Measurements from ENCODE around the gene TPPP3.
A peak's percentile ranks its signal among the peaks of the same experiment; 100 is the strongest.

TPPP3 gene

DNA sequence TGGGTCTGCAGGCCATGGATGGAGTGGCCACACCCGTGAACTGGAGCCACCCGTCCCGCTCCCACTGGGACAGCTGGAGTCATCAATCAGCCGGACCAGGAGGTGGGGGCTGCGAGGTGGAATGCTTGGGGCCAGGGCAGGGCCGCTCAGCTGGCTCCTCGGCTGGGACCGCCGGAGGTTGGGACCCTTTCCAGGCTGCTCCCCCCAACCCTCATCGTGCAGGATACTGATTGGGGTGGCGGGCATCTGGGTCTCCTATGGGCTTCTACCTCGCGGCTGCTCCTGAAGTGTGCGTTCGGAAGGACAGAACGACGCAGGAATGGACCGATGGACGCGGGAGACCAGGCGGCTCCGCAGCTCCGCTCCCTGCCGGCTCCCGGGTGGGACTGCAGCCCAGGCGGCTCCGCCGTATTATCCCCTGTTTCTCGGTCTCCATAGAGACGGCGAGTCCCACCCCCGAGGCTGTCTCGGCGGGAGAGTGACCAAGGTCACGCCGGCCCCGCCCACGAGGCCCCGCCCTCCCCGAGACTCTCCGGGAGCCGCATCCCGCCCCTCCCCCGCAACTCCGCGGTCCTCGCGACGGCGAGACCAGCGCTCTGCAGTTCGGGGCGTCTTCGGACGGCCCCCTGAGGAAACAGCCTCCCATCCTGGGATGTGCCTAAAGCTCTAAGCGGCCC is at the start of gene TPPP3:
TPPP3 (minus strand) TSS at position 388 of the 677 bp plus-strand sequence. CDS start 2,387 bp downstream, outside the sequence.
- DNase-seq (ENCODE audit: low spot score), result peak; percentile 90

- no peak for DNase-seq (ENCODE audit: low spot score)
Observed at GRCh38 chr16:67442581-67443255, 49.4 kb upstream of the TPPP3 start.

- DNase-seq (ENCODE audit: low spot score), result no peak
Observed at GRCh38 chr16:67441907-67442306, 48.6 kb upstream of the TPPP3 start.

- no peak for DNase-seq (ENCODE audit: low spot score)
Observed at GRCh38 chr16:67441271-67441753, 48.0 kb upstream of the TPPP3 start.

DNA sequence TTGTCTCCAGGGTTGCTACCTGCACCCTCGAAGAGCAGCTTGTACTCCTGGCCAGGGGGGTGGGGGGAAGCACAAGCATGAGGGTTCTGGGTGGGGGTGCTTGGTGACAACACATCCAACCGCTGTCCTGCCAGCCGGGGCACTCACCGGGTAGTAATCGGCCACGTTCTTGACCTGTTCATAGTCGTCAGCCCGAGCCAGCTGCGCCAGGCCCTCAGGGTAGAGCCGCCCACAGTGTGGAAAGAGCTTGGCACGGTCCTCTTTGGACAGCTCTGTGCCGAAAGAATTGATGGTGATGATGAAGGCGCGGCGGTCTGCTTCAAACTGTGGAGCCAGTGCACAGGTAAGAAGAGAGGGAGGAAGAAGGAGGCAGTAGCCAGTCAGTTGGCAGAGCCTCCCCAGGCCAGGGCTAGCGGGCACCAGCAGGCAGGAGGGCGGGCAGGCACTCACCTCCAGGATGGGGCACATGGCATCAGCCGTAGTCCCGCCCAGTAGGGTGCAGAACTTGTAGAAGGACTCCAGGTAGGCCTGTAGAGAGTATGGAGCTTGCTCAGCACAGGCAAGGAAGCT is 45.6 kb upstream of the TPPP3 start:
- DNase-seq (ENCODE audit: low spot score), result no peak

GRCh38 chr16:67438098-67438791 is 44.9 kb upstream of the TPPP3 start:
- no peak for DNase-seq (ENCODE audit: low spot score)

DNA sequence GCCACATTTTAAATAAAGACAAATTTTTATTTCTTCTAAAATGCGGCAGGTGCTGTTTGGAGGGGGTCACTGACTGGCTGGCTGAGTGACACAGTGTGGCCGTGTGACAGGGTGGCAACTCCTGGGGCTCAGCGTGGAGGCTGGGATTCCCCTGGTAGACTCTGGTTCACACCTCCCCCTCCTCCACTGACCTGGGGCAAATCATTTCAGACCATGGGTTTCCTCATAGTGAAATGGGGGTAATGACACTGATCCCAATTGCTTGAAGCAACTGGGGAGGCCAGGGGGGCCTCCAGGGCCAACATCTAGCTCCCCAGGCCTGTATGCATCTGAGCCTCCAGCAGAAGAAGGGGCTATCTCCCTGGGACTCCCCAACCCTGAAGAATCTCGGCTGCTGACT is 44.2 kb upstream of the TPPP3 start:
- no peak for DNase-seq (ENCODE audit: low spot score)

DNA sequence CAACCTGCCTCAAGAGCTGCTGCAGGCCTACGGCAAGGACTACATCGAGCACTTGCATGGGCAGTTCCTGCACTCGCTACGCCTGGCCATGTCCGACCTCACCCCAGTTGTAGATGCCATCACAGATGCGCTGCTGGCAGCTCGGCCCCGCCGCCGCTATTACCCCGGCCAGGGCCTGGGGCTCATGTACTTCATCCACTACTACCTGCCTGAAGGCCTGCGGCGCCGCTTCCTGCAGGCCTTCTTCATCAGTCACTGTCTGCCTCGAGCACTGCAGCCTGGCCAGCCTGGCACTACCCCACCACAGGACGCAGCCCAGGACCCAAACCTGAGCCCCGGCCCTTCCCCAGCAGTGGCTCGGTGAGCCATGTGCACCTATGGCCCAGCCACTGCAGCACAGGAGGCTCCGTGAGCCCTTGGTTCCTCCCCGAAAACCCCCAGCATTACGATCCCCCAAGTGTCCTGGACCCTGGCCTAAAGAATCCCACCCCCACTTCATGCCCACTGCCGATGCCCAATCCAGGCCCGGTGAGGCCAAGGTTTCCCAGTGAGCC is 43.4 kb upstream of the TPPP3 start:
- no peak for DNase-seq (ENCODE audit: low spot score)

GRCh38 chr16:67435758-67436164 is 42.5 kb upstream of the TPPP3 start:
- DNase-seq (ENCODE audit: low spot score), result no peak

GRCh38 chr16:67433131-67433719 is 39.9 kb upstream of the TPPP3 start:
- no peak for DNase-seq (ENCODE audit: low spot score)

DNA sequence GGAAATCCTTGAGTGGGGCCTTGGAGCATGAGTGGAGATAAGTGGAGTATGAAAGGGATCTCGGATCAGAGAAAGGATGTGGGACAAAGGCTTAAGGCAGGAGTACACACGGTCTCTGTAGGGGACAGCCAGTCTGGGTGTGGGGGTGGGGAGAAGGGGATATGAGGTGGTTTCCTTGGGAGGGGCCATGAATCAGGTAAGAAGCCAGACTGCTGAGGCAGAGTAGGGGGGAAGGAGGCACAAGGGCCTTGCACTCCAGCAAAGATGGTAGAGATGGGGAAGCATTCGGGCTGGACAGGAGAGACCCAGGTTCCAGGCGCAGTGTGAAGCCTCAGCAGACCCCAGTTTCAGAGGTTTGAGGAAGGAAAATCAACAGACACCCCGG is 39.2 kb upstream of the TPPP3 start:
- no peak for DNase-seq (ENCODE audit: low spot score)

DNA sequence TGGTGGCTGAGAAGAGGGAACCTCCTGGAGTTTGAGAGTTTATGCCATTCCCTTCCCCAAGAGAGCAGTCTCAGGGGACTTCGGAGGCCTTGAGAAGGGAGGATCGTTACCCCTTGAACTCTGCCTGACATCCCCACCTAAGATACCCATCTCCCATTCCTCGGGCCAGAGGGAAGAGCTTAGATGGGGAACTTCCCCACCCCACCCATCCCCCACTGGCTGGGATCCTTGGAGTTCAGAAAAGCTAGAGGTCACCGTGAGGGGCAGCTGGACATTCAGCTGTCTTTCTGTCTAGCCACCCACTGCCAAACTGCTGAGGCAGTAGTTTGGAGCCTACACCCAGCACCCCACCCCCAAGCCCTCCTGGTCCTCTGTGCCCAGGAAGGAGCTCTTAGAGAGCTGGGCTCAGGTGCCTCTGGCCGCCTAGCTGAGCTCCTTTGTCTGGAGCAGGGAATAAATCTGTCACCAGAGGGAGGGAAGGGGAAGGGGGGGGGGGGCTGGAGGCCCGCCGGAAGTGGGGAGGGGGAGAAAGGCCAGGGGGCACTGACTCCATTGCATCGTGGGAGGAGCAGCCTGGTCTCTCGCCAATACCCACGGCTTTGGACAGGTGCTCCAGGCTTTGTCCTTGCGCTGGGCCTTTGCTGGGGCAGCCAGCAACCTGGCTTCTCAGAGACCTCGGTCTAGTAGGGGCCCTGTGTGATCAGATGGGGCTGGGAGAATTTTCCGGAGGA is 38.6 kb upstream of the TPPP3 start:
- no peak for DNase-seq (ENCODE audit: low spot score)

DNA sequence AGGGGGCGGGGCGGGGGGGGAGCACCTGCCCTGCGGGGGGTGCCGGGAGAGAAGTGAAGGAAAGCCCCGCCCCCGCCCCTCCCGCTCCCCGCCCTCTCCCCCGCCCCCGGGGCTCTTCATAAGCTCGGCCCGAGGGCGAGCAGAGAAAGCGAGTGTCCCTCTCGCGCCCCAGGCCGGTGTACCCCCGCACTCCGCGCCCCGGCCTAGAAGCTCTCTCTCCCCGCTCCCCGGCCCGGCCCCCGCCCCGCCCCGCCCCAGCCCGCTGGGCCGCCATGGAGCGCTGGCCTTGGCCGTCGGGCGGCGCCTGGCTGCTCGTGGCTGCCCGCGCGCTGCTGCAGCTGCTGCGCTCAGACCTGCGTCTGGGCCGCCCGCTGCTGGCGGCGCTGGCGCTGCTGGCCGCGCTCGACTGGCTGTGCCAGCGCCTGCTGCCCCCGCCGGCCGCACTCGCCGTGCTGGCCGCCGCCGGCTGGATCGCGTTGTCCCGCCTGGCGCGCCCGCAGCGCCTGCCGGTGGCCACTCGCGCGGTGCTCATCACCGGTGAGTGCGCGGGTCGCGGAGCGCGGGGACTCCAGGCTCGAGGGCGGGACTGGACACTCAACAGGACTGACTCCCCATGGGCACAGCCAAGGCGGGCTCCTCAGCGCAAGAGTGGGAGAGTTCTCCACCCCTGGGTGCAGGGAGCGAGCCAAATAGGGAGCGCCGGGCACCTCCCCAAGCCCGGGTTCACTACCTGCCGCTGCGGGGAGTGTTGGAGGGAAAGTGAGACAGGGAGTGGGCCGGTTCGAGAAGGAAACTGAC is 37.9 kb upstream of the TPPP3 start, which contains the start of gene HSD11B2:
HSD11B2 (plus strand) TSS at position 145 of the 798 bp plus-strand sequence; CDS start at position 273, 128 bp downstream.
- peak; percentile 86 for DNase-seq (ENCODE audit: low spot score)

- no peak for DNase-seq (ENCODE audit: low spot score)
Observed at GRCh38 chr16:67430504-67430976, 37.2 kb upstream of the TPPP3 start.

- DNase-seq (ENCODE audit: low spot score), result no peak
Observed at GRCh38 chr16:67429799-67430503, 36.7 kb upstream of the TPPP3 start.

- no peak for DNase-seq (ENCODE audit: low spot score)
Observed at GRCh38 chr16:67429053-67429798, 35.9 kb upstream of the TPPP3 start.

DNA sequence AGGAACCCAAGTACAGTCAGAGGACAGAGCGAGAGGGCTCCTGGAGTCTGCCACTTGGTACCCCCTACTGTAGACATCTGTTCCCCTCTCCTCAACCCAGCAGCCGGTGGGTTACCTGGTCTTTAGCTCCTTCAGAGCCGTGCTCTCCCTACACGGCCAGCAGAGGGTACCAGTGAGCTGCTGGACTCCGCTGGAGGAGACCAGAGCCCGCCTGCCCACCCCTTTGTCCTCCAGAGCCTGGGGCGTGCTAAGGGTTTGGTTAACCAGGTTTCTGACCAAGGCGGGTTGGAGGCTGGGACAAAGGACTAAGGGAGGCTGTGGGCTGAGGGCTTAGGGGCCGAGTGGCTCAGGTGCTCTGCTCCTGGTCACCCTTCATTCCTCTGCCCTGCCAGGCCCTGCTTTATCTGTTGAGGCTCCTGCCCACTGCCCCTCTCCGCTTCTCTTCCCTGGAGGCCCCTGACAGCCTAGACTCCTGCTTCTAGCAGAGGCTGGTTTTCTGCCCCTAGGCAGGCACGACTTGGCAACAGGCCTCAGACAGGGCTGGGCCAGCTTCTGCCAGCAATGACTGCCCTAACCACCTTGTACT is 34.9 kb upstream of the TPPP3 start:
- DNase-seq (ENCODE audit: low spot score), result peak; percentile 88

DNA sequence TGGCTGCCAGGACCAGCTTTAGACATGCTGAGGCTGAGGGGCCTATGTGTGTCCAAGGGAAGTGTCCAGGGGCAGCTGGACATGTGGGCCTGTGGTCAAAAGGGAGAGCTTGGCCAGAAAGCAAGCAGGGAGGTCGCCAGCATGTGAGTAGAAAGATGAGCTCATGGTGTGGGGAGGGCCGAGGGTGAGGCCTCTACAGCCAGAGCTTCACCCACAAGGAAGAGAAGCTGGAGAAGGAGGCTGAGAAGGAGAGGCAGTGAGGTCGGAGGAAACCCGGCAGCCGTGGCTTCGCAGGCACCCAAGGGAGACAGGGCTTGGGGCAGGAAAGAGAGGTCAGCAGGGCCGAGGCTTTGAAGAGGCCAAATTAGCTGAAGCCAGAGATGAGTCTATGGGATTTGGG is 33.7 kb upstream of the TPPP3 start:
- DNase-seq (ENCODE audit: low spot score), result no peak

Data from HuH-7.5 (cell line).